NCI-H69 (cell line): ENCODE data around the gene CDK5RAP3.

Experiments used
- DNase-seq: peaks from one replicate; lab custom pipeline; 2025; lab: John Stamatoyannopoulos, UW

Gene CDK5RAP3

DNA sequence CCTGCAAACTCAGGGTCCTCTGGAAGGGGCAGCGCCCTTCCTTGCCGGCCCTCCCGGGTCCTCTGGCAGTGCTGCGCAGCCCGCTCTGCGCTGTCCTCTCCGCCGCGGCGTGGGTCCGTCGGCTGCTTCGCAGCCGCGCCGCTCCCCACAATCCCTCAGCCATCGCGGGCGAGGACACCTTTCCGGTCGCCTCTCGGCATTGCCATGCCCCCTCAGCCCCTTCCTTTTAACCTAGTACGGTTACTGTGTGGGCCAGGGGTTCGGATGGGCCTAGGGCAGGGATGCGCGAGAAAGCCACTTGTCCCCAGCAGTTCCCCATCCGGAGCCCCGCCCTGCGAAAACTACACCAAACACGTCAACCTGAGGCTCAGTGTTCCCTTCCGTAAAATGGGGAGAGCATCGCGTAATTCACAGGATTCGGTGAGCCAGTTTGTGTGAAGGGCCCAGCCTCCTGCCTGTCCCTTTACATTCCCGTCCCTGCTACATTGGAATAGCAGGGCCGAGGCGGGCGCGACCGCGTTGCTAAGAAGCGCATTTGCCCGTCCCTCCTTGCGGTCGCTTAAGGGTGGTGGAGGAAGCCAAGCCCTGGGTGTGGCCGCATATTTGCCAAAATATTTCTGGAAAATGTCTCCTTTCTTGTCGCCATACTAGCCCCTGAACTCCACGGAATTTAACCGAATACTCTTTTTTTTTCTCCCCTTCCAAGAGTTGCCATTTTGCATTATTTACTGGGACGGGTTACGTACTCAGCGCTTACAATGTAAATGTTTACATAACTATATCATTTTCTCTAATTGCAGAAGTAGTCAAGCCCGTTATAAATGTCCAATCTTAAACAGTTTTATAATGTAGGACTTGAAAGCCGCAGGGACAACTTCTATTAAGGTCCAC lies 53.5 kb downstream of the CDK5RAP3 start:
- DNase-seq, result peak; percentile 89

DNA sequence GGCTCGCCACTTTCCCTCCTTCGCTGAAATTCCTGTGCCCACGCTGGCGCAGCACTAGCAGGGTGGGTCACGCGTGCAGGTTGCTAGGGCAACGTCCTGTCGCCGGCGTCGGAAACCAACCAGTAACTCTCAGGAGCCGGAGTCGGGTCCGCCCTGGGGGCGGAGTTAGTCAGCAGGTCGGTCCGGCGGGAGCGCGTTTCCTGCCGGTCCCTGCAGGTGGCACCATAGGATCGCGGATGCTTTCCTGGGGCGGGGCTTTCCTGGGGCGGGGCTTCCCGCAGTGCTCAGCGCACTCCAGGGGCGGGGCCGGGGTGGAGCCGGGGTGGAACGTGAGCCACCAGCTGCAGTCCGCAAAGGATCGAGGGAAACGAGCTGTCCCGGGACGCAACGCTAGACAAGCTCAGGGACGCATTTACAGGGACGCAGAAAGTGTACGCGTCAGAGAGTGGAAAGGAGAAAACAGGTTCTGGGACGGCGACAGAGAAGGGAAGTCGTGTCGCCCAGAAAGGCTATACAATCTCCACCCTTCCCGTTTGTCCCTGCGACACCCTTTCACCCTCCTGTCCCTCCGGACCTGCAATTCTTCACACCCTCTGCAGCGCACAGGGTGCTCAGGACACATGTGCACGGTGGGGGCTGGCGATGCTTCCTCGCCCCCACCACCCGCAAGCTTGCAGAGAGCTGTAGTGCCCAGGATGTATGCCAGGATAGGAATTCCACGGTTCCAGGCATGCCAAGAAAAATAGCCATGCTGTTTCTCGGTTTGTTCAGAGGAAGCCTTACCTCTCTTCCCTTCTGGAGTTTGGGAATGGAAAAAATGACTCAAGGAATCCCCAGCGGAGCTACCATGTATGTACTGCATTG lies 54.4 kb downstream of the CDK5RAP3 start:
- peak; percentile 99 for DNase-seq

DNA sequence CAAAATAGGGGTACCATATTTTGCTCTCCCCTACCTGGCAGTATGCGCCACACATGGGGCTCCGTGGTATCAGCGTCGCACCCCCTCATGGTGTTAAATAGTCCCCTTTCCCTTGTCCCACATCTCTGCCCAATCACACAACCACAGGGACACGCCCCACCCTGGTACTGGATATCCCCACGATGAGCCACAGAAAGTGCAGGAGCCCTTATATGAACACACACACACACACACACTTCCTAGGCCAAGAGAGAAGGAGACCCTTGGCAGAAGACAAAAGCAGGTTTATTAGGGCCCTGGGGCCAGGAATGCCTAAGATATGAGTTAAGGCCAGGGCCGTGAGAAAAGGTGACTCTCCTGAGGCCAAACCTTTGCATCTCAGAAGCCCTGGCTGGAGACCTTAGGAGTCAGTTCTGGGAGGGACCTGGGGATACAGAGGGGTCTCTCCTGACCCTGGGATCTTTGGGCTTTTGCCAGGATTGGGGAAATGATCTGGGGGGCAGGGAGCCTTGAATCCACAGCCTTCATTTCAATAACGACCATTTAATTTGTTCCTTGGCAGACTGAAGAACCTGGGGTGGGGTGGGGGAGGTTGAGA lies 55.1 kb downstream of the CDK5RAP3 start:
- DNase-seq, result peak; percentile 54

DNA sequence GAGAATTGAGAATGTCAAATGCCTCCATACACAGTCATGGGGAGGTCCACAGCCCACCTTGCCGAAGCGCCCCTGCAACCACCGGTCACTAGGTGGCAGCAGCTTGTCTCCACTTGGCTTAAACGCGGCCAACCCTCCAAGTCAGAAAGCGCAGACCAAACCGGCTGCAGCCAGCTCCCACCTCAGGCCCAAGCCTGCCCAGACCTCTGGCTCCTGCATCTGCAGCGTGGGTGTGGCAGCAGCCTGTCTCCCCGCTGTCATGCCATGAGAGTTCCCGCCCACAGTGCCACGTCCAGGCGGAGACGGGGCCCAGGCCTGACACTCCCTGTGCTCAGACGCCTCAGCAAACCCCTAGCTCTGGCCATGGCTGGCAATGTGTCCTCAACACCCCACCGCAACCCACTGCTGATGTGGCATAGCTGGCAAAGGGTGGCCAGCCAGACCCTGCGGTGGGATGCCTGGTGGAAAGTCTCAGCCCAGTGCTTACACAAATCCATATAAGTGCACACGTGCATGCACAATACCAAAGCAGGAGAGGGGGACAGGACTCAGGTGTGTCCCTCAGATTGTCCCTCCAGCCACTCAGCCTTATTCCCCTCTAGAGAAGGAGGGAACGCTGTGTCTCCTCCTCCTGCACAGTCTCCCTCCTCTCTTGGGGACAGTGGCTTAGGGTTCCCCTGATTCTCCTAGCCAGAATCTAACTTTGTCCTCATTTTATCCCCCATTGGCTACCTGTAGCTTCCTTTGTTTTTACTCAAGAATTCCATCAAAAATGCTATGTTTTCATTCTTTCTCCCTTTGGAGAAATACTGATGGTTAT lies 55.8 kb downstream of the CDK5RAP3 start:
- DNase-seq, result peak; percentile 97

DNA sequence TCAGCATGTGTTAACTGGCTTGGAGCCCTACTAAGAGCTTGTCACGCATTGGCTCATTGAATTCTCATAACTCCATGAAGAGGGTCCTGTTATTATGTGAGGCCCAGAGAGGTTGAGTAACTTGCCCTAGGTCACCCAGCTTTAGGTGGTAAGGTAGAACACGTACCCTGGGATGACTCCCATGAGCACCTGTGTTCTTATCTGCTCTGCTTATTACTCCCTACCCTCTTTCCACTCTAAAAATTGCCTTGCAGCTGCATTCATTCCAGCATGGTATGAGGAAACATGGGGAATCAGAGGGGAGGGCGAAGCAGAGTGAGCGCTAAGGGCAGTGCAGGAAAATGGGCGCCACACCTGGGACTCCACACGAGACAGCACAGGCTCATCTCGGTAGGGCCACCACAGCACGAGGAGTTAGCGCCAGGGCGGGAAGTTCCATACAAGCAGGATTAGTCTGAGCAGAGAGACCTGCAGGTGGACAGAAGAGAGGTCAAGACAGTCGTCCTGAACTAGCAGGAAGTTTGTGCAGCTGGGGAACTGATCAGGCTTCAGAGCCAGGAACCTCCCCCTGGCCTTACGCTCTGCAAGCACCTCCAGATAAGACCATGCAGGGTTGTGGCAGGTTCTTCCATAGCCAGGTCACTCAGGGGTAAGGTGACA lies 56.5 kb downstream of the CDK5RAP3 start:
- DNase-seq, result no peak

DNA sequence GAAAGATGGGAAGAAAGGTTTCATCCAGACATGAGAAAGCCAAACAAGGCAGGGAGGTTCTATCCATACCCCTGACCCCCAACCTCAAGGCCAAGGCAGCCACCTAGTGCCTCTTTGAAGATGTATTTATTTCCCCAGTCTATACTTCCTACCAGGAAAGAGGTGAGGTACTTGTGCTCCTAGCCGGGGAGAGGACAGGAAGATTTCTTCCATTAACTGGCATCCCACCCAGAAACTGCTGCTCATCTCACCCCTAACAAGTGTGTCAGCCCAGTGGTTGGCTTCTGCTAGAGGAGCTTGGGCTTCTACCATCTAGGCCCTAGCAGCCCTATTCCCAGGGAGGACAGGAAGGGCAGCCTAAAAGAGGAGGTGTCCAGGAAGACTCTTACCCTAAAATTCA lies 57.8 kb downstream of the CDK5RAP3 start:
- no peak for DNase-seq

DNA sequence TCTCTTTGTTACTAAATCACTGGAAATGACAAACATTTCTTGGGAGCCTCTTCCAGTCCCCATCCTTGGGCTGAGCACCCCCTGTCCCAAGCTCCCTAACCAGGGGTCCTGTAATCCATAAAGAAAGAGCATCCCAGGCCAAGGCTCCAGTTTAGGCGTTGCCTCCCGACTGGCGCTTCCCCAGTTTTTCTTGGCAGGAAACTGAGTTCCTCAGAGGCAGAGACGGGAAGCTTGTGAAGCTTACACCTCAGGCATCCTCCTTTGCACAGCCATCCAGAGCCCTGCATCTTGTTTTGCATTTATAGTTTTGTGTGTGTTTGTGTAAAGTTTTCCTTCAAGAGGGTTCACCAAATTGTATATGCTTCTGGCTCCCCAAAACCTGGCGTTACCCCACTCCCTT lies 59.6 kb downstream of the CDK5RAP3 start:
- DNase-seq, result no peak
